ENCODE results near the gene PDE4D. TPM values are rescaled to one million over a fixed set of nuclear protein-coding genes. Genes with fewer than 3 reads are reported as not detected.

The PDE4D gene
- total RNA-seq, 1 donor from 2014 or later, result 14.2 TPM

DNA sequence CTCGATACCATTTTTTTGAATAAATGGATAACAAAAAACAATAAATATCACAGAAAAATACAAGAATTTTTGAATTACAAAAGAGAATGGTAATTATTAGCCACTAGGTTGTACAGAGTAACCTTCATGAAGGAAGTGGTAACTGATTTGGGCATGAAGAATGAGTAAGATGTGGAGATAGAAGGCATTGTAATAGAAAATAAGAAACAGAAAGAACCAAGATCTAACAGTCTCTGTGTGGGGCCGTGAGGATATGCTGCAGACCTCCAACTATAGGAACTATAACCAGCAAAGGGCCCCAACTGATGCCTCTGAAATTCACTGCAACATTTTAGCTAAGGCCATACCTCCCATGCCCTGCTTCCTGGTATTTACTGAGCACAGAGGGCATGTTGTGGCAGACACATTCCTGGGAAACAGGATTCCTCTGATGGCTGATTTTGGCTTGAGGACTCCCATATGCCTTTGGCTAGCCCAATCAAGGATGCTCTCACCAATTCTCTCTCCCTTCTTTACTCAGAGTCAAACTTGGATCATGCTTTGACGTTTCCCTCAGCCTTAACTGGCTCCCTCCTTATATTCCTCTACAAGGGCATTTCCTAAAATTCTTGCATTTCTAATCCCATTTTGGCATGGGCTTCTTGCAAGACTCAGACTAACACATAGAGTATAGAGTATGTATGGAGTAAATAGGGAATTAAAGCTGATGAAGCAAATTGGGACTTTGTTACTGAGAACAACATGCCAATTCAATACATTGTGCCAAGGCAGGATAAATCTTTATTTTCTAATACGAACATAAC is 208.9 kb downstream of the PDE4D start:
- no peaks in the 10 kb centered on the region for H3K36me3 Mint-ChIP-seq (ENCODE audit: low read depth, unreplicated experiment)
- H3K4me1 Mint-ChIP-seq (ENCODE audit: low read depth, unreplicated experiment), result peaks cover 3% of the 10 kb centered on the region
- H2AFZ ChIP-seq (ENCODE audit: low read depth, low read length), result no peak overlapping the region
- no peak overlapping the region for H3K4me3 ChIP-seq (ENCODE audit: insufficient read depth, low read depth, low read length)
- H4K20me1 ChIP-seq (ENCODE audit: insufficient read depth, low read length), result no peaks in the 10 kb centered on the region
- H3K9me3 ChIP-seq (ENCODE audit: insufficient read depth, low read depth, low read length), result no peaks in the 10 kb centered on the region
- H3K36me3 ChIP-seq (ENCODE audit: insufficient read depth, low read length), result no peaks in the 10 kb centered on the region
- no peaks in the 10 kb centered on the region for H3K27me3 Mint-ChIP-seq (ENCODE audit: low read depth, unreplicated experiment)
- no peak overlapping the region for H3K27ac Mint-ChIP-seq (ENCODE audit: unreplicated experiment)
- no peak overlapping the region for H3K27ac ChIP-seq (ENCODE audit: low read depth, low read length)
- no peak for FAIRE-seq
- peaks cover 2% of the 10 kb centered on the region for H3K9me3 Mint-ChIP-seq (ENCODE audit: unreplicated experiment)
- no peak overlapping the region for H3K4me3 Mint-ChIP-seq (ENCODE audit: unreplicated experiment)
- TF ChIP-seq, protein P1, sequence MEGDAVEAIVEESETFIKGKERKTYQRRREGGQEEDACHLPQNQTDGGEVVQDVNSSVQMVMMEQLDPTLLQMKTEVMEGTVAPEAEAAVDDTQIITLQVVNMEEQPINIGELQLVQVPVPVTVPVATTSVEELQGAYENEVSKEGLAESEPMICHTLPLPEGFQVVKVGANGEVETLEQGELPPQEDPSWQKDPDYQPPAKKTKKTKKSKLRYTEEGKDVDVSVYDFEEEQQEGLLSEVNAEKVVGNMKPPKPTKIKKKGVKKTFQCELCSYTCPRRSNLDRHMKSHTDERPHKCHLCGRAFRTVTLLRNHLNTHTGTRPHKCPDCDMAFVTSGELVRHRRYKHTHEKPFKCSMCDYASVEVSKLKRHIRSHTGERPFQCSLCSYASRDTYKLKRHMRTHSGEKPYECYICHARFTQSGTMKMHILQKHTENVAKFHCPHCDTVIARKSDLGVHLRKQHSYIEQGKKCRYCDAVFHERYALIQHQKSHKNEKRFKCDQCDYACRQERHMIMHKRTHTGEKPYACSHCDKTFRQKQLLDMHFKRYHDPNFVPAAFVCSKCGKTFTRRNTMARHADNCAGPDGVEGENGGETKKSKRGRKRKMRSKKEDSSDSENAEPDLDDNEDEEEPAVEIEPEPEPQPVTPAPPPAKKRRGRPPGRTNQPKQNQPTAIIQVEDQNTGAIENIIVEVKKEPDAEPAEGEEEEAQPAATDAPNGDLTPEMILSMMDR (IDR thresholded peaks at IDR 0.05; ENCODE audit: insufficient read depth, low read depth, low read length), result no peak
- no peak for TF ChIP-seq EZH2 (IDR thresholded peaks at IDR 0.05; ENCODE audit: insufficient read depth, low read length)
- H3K9ac ChIP-seq (ENCODE audit: low read length), result no peak overlapping the region
- H3K27me3 ChIP-seq (ENCODE audit: insufficient read depth, low read length), result no peaks in the 10 kb centered on the region
- DNase-seq (ENCODE audit: low read depth), result no peak
- H3K4me1 ChIP-seq (ENCODE audit: insufficient read depth, low read length), result no peaks in the 10 kb centered on the region
- H3K4me2 ChIP-seq (ENCODE audit: low read length), result no peak overlapping the region
- H3K79me2 ChIP-seq (ENCODE audit: insufficient read depth, low read length), result no peaks in the 10 kb centered on the region

DNA sequence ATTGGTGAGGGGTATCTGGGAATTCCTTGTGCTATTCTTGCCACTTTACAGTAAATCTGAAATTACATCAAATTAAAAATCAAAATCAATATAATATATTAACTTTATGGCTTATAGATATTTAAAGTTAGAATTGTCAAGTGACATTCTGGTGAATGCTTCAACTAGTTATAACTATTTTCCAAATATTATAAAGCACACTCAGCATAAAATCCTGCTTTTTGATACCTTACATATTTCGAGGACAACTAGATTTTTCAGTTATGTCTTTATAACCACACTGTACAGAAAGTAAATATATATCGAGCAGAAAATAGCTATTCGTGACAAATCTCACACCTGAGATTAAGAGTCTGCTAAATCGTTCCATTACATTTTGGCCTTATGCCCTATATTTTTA is 210.2 kb downstream of the PDE4D start:
- H3K4me2 ChIP-seq (ENCODE audit: low read length), result no peak overlapping the region
- H3K27me3 ChIP-seq (ENCODE audit: insufficient read depth, low read length), result no peaks in the 10 kb centered on the region
- FAIRE-seq (no peak), DNase-seq (ENCODE audit: low read depth) (no peak)
- Mint-ChIP-seq H3K36me3 (ENCODE audit: low read depth, unreplicated experiment) (no peaks in the 10 kb centered on the region), H3K27me3 (ENCODE audit: low read depth, unreplicated experiment) (no peaks in the 10 kb centered on the region), H3K4me1 (ENCODE audit: low read depth, unreplicated experiment) (peaks cover 3% of the 10 kb centered on the region), H3K4me3 (ENCODE audit: unreplicated experiment) (no peak overlapping the region), H3K9me3 (ENCODE audit: unreplicated experiment) (peaks cover 2% of the 10 kb centered on the region), H3K27ac (ENCODE audit: unreplicated experiment) (no peak overlapping the region)
- H3K36me3 ChIP-seq (ENCODE audit: insufficient read depth, low read length), result no peaks in the 10 kb centered on the region
- H3K27ac ChIP-seq (ENCODE audit: low read depth, low read length), result no peak overlapping the region
- H3K4me1 ChIP-seq (ENCODE audit: insufficient read depth, low read length), result no peaks in the 10 kb centered on the region
- no peak overlapping the region for H3K9ac ChIP-seq (ENCODE audit: low read length)
- no peak overlapping the region for H2AFZ ChIP-seq (ENCODE audit: low read depth, low read length)
- no peak for TF ChIP-seq EZH2 (IDR thresholded peaks at IDR 0.05; ENCODE audit: insufficient read depth, low read length)
- TF ChIP-seq, protein P1 (IDR thresholded peaks at IDR 0.05; ENCODE audit: insufficient read depth, low read depth, low read length), result no peak
- no peaks in the 10 kb centered on the region for H3K9me3 ChIP-seq (ENCODE audit: insufficient read depth, low read depth, low read length)
- no peaks in the 10 kb centered on the region for H3K79me2 ChIP-seq (ENCODE audit: insufficient read depth, low read length)
- no peaks in the 10 kb centered on the region for H4K20me1 ChIP-seq (ENCODE audit: insufficient read depth, low read length)
- no peak overlapping the region for H3K4me3 ChIP-seq (ENCODE audit: insufficient read depth, low read depth, low read length)

DNA sequence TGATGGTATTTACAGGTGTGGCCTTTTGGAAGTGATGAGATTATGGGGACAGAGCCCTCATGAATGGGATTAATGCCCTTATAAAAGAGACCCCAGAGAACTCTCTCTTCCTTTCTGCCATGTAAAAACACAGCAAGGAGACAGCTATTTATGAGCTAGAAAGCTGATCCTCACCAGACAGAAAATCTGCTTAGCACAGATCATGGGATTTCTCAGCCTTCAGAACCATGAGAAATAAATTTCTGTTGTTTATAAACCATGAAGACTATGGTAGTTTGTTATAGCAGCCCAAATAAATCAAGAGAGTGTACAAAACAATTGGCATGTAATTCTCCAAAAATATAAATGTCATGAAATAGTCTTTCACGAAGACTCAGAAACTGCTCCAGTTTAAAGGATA is 211.0 kb downstream of the PDE4D start:
- Histone ChIP-seq H3K27me3 (ENCODE audit: insufficient read depth, low read length) (no peaks in the 10 kb centered on the region), H3K4me3 (ENCODE audit: insufficient read depth, low read depth, low read length) (no peak overlapping the region), H3K9ac (ENCODE audit: low read length) (no peak overlapping the region), H3K27ac (ENCODE audit: low read depth, low read length) (no peak overlapping the region), H2AFZ (ENCODE audit: low read depth, low read length) (no peak overlapping the region), H3K9me3 (ENCODE audit: insufficient read depth, low read depth, low read length) (no peaks in the 10 kb centered on the region), H3K4me2 (ENCODE audit: low read length) (no peak overlapping the region), H4K20me1 (ENCODE audit: insufficient read depth, low read length) (no peaks in the 10 kb centered on the region), H3K36me3 (ENCODE audit: insufficient read depth, low read length) (no peaks in the 10 kb centered on the region), H3K4me1 (ENCODE audit: insufficient read depth, low read length) (no peaks in the 10 kb centered on the region), H3K79me2 (ENCODE audit: insufficient read depth, low read length) (no peaks in the 10 kb centered on the region)
- H3K4me1 Mint-ChIP-seq (ENCODE audit: low read depth, unreplicated experiment), result peaks cover 3% of the 10 kb centered on the region
- no peaks in the 10 kb centered on the region for H3K27me3 Mint-ChIP-seq (ENCODE audit: low read depth, unreplicated experiment)
- no peak overlapping the region for H3K4me3 Mint-ChIP-seq (ENCODE audit: unreplicated experiment)
- TF ChIP-seq EZH2 (IDR thresholded peaks at IDR 0.05; ENCODE audit: insufficient read depth, low read length), result no peak
- TF ChIP-seq, protein P1 (IDR thresholded peaks at IDR 0.05; ENCODE audit: insufficient read depth, low read depth, low read length), result no peak
- H3K27ac Mint-ChIP-seq (ENCODE audit: unreplicated experiment), result no peak overlapping the region
- FAIRE-seq, result no peak
- H3K9me3 Mint-ChIP-seq (ENCODE audit: unreplicated experiment), result peaks cover 2% of the 10 kb centered on the region
- H3K36me3 Mint-ChIP-seq (ENCODE audit: low read depth, unreplicated experiment), result no peaks in the 10 kb centered on the region
- DNase-seq (ENCODE audit: low read depth), result no peak

Measured in astrocyte (in vitro differentiated cells and primary cell).